K562 (cell line): ENCODE results near the gene NSDHL. TPM values are rescaled to one million over a fixed set of nuclear protein-coding genes. Genes with fewer than 3 reads are reported as not detected.

Source experiments
- ATAC-seq: fragments of 200-7000 bp; cut with Tn5 transposase; 3 replicates; pipeline ENCODE4 v1.9.1; 2020; ENCODE audit warnings: moderate library complexity
- BruUV-seq: library from RNA; stranded (reverse); fragments of 400-500 nt; replicated peaks from 2 replicates; lab custom pipeline; 2021; lab: Mats Ljungman, UMichigan
- CTCF ChIA-PET: fragments of 300-600 bp; formaldehyde crosslinking; extraction: SDS; loops from one replicate; lab custom pipeline; 2021; ENCODE audit warnings: low intra/inter-chr PET ratio; lab: Yijun Ruan, JAX
- POLR2A ChIA-PET: fragments of 300-600, 350-650 bp; sonication (Branson Sonifier 250); formaldehyde crosslinking; extraction: SDS; loops from one replicate; lab custom pipeline; 2021; ENCODE audit warnings: antibody characterized with exemption, inconsistent platforms; lab: Yijun Ruan, JAX
- DNase-seq, 4 experiments: peaks; one replicate each; pipeline versions ENCODE4 v3.0.0 to v3.0.0-alpha.2; 2011 to 2018; ENCODE audit warnings: low spot score in 3 of 4, mixed read lengths in 3 of 4; ENCODE audit errors: extremely low read depth in 1 of 4
- FAIRE-seq: peaks from 2 replicates; lab custom pipeline; 2011; peaks lifted over from hg19 to GRCh38; lab: Jason Lieb, UNC
- H2AFZ ChIP-seq: 2 replicates; pipeline ENCODE4 v1.6.0; 2011; ENCODE audit warnings: low read depth, low read length, control low read depth, inconsistent platforms
- H3K27ac ChIP-seq: fragments of 200-600 bp; 3 replicates; pipeline ENCODE4 v1.8.0; 2011; ENCODE audit warnings: low read depth, mild to moderate bottlenecking, control low read depth, inconsistent platforms, low read length, moderate library complexity, mixed read lengths; ENCODE audit errors: extremely low read depth
- H3K27me3 ChIP-seq, 2 experiments: fragments of 300-600 bp in 1 of 2; 2 replicates in 1 of 2; 3 replicates in 1 of 2; pipeline versions ENCODE4 v1.6.0 to v1.8.0; 2011; ENCODE audit warnings: inconsistent platforms in 2 of 2, low read length in 2 of 2, mild to moderate bottlenecking in 1 of 2, mixed read lengths in 1 of 2, moderate library complexity in 1 of 2; ENCODE audit not compliant: control insufficient read depth in 2 of 2, insufficient read depth in 2 of 2
- H3K36me3 ChIP-seq: fragments of 300-600 bp; 3 replicates; pipeline ENCODE4 v1.8.0; 2011; ENCODE audit warnings: mild to moderate bottlenecking, low read length, inconsistent platforms; ENCODE audit not compliant: control insufficient read depth, insufficient read depth
- H3K4me1 ChIP-seq, 2 experiments: fragments of 200-600 bp in 1 of 2; replicated peaks in 1 of 2; 2 replicates in 1 of 2; 3 replicates in 1 of 2; pipeline versions ENCODE4 v1.5.1 to v1.8.0; 2011; ENCODE audit warnings: inconsistent platforms in 2 of 2, low read length in 2 of 2, mild to moderate bottlenecking in 1 of 2, mixed read lengths in 1 of 2, moderate library complexity in 1 of 2; ENCODE audit not compliant: control insufficient read depth in 2 of 2, insufficient read depth in 2 of 2
- H3K4me2 ChIP-seq: 2 replicates; pipeline ENCODE4 v1.6.1; 2011; ENCODE audit warnings: low read length, control low read depth, inconsistent platforms, mixed read lengths; ENCODE audit not compliant: insufficient read depth
- H3K4me3 ChIP-seq: fragments of 200-600 bp; sonication (generic), shearing (Covaris generic); 2 replicates; pipeline ENCODE4 v1.5.1; 2016; ENCODE audit warnings: control low read depth, inconsistent platforms
- H3K79me2 ChIP-seq: fragments of 200-600 bp; 3 replicates; pipeline ENCODE4 v1.8.0; 2011; ENCODE audit warnings: low read length, inconsistent platforms; ENCODE audit not compliant: control insufficient read depth, insufficient read depth
- H3K9ac ChIP-seq, 2 experiments: 2 replicates each; pipeline versions ENCODE4 v1.6.0 to v1.6.1; 2011; ENCODE audit warnings: low read depth in 2 of 2, low read length in 2 of 2, control low read depth in 1 of 2, inconsistent platforms in 1 of 2, mild to moderate bottlenecking in 1 of 2, mixed read lengths in 1 of 2; ENCODE audit not compliant: insufficient read depth in 1 of 2
- H3K9me1 ChIP-seq: one replicate; pipeline ENCODE4 v1.6.0; 2011; ENCODE audit warnings: inconsistent platforms, mild to moderate bottlenecking, low read length, moderate library complexity; ENCODE audit not compliant: control insufficient read depth, insufficient read depth
- H3K9me3 ChIP-seq: replicated peaks from 2 replicates; pipeline ENCODE4 v1.5.1; 2011; ENCODE audit warnings: low read depth, low read length, inconsistent platforms; ENCODE audit not compliant: control insufficient read depth, insufficient read depth
- H4K20me1 ChIP-seq: replicated peaks from 2 replicates; pipeline ENCODE4 v1.6.1; 2011; ENCODE audit warnings: low read length, inconsistent platforms, mixed read lengths; ENCODE audit not compliant: control insufficient read depth, insufficient read depth
- ARID2 ChIP-seq: fragments of 450-650 bp; IDR thresholded peaks from 2 replicates; pipeline ENCODE4 v1.6.1; 2017; ENCODE audit warnings: antibody characterized with exemption, mild to moderate bottlenecking
- LARP7 ChIP-seq: fragments of 450-650 bp; IDR thresholded peaks from 2 replicates; pipeline ENCODE4 v1.6.1; 2016
- NUFIP1 ChIP-seq: fragments of 450-650 bp; IDR thresholded peaks from 2 replicates; pipeline ENCODE4 v1.6.1; 2018; ENCODE audit not compliant: partially characterized antibody
- SAFB ChIP-seq: fragments of 200-400 bp; formaldehyde crosslinking; IDR thresholded peaks from 2 replicates; pipeline ENCODE4 v1.6.1; 2017; ENCODE audit warnings: low read depth, low read length, borderline replicate concordance
- ZNF224 ChIP-seq: sonication (generic); formaldehyde crosslinking; IDR thresholded peaks from 2 replicates; pipeline ENCODE4 v1.8.0; 2022; ENCODE audit warnings: mild to moderate bottlenecking, missing genetic modification reagents
- ZNF75A ChIP-seq: fragments of 450-650 bp; formaldehyde crosslinking; IDR thresholded peaks from 2 replicates; pipeline ENCODE4 v1.4.0; 2020; ENCODE audit warnings: mild to moderate bottlenecking
- WGBS: fragments of 100-300 bp; shearing (Covaris generic); methylation state at CpG from one replicate; pipeline ENCODE4 v1.1.6; 2016; ENCODE audit warnings: low coverage, mixed read lengths; ENCODE audit not compliant: insufficient coverage; ENCODE audit errors: missing lambda C conversion rate; 5-methylcytosine and 5-hydroxymethylcytosine counted together
- in situ Hi-C: fragments of 300-500 bp; cut with MboI; formaldehyde crosslinking; loops from 4 replicates; pipeline ENCODE4 v1.15.0; 2018; ENCODE audit warnings: inconsistent platforms, mixed read lengths
- intact Hi-C: fragments of 100-400 bp; cut with micrococcal nuclease; formaldehyde crosslinking; loops from 2 replicates; pipeline ENCODE4 v1.14.2; 2022
- polyA plus RNA-seq, 8 experiments: library from polyadenylated mRNA; depleted of rRNA in 4 of 8; stranded (reverse) in 5 of 8; unstranded in 3 of 8; fragments of >200 nt; fragmentation: Nextera tagmentation in 2 of 8; fragmentation: Illumina TruSeq in 1 of 8; extraction: Ambion mirVana in 2 of 8; extraction: Trizol in 1 of 8; gene quantifications; 2 replicates each; pipeline versions ENCODE4 v1.2.1 to v1.2.3, GENCODE V29; 2011 to 2014; ENCODE audit warnings: inconsistent platforms in 1 of 8, missing spikeins in 1 of 8
- total RNA-seq, 7 experiments: library from RNA; depleted of rRNA in 6 of 7; stranded (reverse); fragments of >200 nt in 6 of 7; fragmentation: Illumina TruSeq in 2 of 7; extraction: Trizol in 2 of 7; gene quantifications; 2 replicates each; pipeline versions ENCODE4 v1.2.1 to v1.2.3, GENCODE V29; 2011 to 2021; ENCODE audit warnings: low replicate concordance in 1 of 7
- TF ChIP-seq, protein P1 (sequence below): sonication (generic); formaldehyde crosslinking; IDR thresholded peaks from 2 replicates; pipeline ENCODE4 v1.8.1; 2023; ENCODE audit warnings: mild to moderate bottlenecking, missing genetic modification reagents
- TF ChIP-seq, protein P2 (sequence below): sonication (generic); formaldehyde crosslinking; IDR thresholded peaks from 2 replicates; pipeline ENCODE4 v1.8.0; 2022; ENCODE audit warnings: mild to moderate bottlenecking, missing genetic modification reagents

NSDHL gene
- total and polyA plus RNA-seq, 9 of the 15 experiments (the other 6 are each of a cell fraction or from before 2014, with no cell fraction given): 22.5 to 63.4 (median 40.8) TPM

DNA sequence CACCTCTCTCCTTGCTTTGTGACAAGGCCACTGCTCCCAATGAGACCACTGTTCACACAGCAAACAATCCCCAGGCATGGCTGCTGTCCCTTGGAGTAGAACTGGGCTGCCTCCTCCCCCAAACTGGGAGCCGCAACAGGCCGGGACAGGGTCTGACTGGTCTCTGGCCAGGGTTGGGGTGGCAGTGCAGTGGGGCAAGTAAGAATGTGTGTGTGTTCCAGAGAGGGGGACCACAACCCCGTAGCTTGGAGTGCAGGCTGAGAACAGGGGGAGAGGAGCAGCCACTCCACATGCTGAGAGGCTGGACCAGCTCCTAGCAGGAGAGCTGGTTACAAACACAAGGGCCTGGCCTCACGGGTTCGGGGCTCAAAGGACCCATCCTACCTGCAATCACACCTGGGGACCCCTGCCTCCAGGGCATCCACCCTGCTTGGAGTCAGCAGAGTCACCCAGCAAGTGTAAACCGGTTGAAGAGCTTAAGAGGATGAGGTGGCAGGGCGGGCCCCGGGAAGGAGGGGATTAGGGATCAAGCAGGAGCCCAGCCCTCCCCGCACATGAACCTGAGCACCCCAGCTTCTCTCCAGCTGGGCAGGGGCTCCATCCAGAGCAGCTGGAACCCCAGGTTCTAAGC, 63.2 kb downstream of the NSDHL start:
- CTCF ChIA-PET: no interaction called here
- no peak overlapping the region for H3K4me2 ChIP-seq
- intact Hi-C loops: no loop called here

DNA sequence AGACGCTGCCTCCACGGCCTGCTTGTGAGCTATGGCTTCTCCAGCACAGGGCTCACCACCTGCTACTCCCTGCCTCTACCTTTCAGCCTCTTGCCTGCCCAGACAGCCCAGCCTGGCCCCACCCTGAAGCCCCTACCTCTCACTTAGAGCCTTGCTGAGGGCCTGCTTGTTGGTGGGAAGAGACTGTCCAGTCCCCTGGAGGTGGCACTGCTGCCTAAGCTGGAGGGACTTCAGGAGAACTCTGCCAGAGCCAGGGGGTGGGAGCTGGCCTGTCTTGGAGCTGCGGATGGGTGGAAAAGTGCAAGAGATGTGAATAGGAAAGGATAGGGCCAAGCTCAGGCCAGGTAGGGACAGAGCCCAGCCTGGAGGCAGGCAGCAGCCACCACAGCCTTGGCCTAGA, 64.3 kb downstream of the NSDHL start:
- Histone ChIP-seq H3K36me3 (no peaks in the 10 kb centered on the region), H3K79me2 (no peaks in the 10 kb centered on the region), H2AFZ (no peak overlapping the region), H3K27ac (no peak overlapping the region), H3K4me3 (no peak overlapping the region), H3K9me1 (no peaks in the 10 kb centered on the region), H3K4me1 (peaks cover 0 to 16% of the 10 kb centered on the region in 2 experiments; a peak in 2 of 5 replicates), H4K20me1 (peaks cover 13% of the 10 kb centered on the region; the same call in 1 of the 2 replicates), H3K9me3 (no peaks in the 10 kb centered on the region), H3K9ac (no peak overlapping the region), H3K27me3 (peaks cover 25 to 87% of the 10 kb centered on the region in 2 experiments; a peak in 4 of 5 replicates), H3K4me2 (no peak overlapping the region)
- DNase-seq (no peak), ATAC-seq (no peak; the same call in 2 of the 3 replicates), FAIRE-seq (no peak)
- intact Hi-C loops: no loop called here
- no TSS peak for BruUV-seq
- CTCF ChIA-PET: no interaction called here
- POLR2A ChIA-PET: interaction anchor here (0.5 kb wide), 1 partner anchor 41 kb away, joined by 3 read pairs; no protein-coding TSS in a partner anchor
- in situ Hi-C loops: no loop called here
- WGBS: 3% methylated on average over 3 of the region's 3 CpGs
- no peak for TF ChIP-seq ARID2
- TF ChIP-seq NUFIP1: no peak
- TF ChIP-seq ZNF75A (CRISPR knock-in tag): no peak
- TF ChIP-seq LARP7: no peak
- TF ChIP-seq, protein P1, sequence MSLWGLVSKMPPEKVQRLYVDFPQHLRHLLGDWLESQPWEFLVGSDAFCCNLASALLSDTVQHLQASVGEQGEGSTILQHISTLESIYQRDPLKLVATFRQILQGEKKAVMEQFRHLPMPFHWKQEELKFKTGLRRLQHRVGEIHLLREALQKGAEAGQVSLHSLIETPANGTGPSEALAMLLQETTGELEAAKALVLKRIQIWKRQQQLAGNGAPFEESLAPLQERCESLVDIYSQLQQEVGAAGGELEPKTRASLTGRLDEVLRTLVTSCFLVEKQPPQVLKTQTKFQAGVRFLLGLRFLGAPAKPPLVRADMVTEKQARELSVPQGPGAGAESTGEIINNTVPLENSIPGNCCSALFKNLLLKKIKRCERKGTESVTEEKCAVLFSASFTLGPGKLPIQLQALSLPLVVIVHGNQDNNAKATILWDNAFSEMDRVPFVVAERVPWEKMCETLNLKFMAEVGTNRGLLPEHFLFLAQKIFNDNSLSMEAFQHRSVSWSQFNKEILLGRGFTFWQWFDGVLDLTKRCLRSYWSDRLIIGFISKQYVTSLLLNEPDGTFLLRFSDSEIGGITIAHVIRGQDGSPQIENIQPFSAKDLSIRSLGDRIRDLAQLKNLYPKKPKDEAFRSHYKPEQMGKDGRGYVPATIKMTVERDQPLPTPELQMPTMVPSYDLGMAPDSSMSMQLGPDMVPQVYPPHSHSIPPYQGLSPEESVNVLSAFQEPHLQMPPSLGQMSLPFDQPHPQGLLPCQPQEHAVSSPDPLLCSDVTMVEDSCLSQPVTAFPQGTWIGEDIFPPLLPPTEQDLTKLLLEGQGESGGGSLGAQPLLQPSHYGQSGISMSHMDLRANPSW: no peak
- TF ChIP-seq, protein P2, sequence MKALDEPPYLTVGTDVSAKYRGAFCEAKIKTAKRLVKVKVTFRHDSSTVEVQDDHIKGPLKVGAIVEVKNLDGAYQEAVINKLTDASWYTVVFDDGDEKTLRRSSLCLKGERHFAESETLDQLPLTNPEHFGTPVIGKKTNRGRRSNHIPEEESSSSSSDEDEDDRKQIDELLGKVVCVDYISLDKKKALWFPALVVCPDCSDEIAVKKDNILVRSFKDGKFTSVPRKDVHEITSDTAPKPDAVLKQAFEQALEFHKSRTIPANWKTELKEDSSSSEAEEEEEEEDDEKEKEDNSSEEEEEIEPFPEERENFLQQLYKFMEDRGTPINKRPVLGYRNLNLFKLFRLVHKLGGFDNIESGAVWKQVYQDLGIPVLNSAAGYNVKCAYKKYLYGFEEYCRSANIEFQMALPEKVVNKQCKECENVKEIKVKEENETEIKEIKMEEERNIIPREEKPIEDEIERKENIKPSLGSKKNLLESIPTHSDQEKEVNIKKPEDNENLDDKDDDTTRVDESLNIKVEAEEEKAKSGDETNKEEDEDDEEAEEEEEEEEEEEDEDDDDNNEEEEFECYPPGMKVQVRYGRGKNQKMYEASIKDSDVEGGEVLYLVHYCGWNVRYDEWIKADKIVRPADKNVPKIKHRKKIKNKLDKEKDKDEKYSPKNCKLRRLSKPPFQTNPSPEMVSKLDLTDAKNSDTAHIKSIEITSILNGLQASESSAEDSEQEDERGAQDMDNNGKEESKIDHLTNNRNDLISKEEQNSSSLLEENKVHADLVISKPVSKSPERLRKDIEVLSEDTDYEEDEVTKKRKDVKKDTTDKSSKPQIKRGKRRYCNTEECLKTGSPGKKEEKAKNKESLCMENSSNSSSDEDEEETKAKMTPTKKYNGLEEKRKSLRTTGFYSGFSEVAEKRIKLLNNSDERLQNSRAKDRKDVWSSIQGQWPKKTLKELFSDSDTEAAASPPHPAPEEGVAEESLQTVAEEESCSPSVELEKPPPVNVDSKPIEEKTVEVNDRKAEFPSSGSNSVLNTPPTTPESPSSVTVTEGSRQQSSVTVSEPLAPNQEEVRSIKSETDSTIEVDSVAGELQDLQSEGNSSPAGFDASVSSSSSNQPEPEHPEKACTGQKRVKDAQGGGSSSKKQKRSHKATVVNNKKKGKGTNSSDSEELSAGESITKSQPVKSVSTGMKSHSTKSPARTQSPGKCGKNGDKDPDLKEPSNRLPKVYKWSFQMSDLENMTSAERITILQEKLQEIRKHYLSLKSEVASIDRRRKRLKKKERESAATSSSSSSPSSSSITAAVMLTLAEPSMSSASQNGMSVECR: no peak

More for the DNA sequence above, 63.2 kb downstream of the NSDHL start:
- H4K20me1 ChIP-seq: peaks cover 11% of the 10 kb centered on the region; the same call in 1 of the 2 replicates
- no peak for TF ChIP-seq SAFB
- TF ChIP-seq ZNF224 (CRISPR knock-in tag): no peak
- WGBS: 8% methylated on average over 6 of the region's 9 CpGs
- H3K4me1 ChIP-seq: peaks cover 0 to 16% of the 10 kb centered on the region in 2 experiments; a peak in 2 of 5 replicates
- H3K79me2 ChIP-seq: no peaks in the 10 kb centered on the region
- H3K9me1 ChIP-seq: no peaks in the 10 kb centered on the region
- no peaks in the 10 kb centered on the region for H3K36me3 ChIP-seq
- POLR2A ChIA-PET: interaction anchor here (0.6 kb wide), 1 partner anchor 9 kb away, joined by 4 read pairs; no protein-coding TSS in a partner anchor
- H3K27me3 ChIP-seq: peaks cover 25 to 85% of the 10 kb centered on the region in 2 experiments; a peak in 4 of 5 replicates
- 0 out of 4 replicates have a peak overlapping the region, but pooled peaks of 1 of the 2 experiments have one; percentile 7 for H3K9ac ChIP-seq
- in situ Hi-C loops: no loop called here
- ATAC-seq: no peak
- H2AFZ ChIP-seq: no peak overlapping the region
- H3K27ac ChIP-seq: no peak overlapping the region
- FAIRE-seq: no peak
- no peak for DNase-seq
- H3K4me3 ChIP-seq: no peak overlapping the region
- no TSS peak for BruUV-seq
- no peaks in the 10 kb centered on the region for H3K9me3 ChIP-seq
